Measurements from ENCODE around the gene CALD1.

GRCh38 chr7:134892963-134893362, 113.5 kb downstream of the CALD1 start:
- TF ChIP-seq, protein P1, sequence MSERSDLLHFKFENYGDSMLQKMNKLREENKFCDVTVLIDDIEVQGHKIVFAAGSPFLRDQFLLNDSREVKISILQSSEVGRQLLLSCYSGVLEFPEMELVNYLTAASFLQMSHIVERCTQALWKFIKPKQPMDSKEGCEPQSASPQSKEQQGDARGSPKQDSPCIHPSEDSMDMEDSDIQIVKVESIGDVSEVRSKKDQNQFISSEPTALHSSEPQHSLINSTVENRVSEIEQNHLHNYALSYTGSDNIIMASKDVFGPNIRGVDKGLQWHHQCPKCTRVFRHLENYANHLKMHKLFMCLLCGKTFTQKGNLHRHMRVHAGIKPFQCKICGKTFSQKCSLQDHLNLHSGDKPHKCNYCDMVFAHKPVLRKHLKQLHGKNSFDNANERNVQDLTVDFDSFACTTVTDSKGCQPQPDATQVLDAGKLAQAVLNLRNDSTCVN (tag by site-specific recombination; optimal IDR thresholded peaks at IDR 0.05) = no peak
- TF ChIP-seq, protein P2, sequence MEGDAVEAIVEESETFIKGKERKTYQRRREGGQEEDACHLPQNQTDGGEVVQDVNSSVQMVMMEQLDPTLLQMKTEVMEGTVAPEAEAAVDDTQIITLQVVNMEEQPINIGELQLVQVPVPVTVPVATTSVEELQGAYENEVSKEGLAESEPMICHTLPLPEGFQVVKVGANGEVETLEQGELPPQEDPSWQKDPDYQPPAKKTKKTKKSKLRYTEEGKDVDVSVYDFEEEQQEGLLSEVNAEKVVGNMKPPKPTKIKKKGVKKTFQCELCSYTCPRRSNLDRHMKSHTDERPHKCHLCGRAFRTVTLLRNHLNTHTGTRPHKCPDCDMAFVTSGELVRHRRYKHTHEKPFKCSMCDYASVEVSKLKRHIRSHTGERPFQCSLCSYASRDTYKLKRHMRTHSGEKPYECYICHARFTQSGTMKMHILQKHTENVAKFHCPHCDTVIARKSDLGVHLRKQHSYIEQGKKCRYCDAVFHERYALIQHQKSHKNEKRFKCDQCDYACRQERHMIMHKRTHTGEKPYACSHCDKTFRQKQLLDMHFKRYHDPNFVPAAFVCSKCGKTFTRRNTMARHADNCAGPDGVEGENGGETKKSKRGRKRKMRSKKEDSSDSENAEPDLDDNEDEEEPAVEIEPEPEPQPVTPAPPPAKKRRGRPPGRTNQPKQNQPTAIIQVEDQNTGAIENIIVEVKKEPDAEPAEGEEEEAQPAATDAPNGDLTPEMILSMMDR (tag by site-specific recombination; IDR thresholded peaks at IDR 0.05) = no peak
- no peak for TF ChIP-seq ZBTB7A (tag by site-specific recombination; IDR thresholded peaks at IDR 0.05; ENCODE audit: low read depth)
- TF ChIP-seq ZBTB21 (tag by site-specific recombination; IDR thresholded peaks at IDR 0.05) = no peak
- TF ChIP-seq ZNF292 (tag by site-specific recombination; IDR thresholded peaks at IDR 0.05; ENCODE audit: borderline replicate concordance, low read depth) = no peak
- TF ChIP-seq, protein P3, sequence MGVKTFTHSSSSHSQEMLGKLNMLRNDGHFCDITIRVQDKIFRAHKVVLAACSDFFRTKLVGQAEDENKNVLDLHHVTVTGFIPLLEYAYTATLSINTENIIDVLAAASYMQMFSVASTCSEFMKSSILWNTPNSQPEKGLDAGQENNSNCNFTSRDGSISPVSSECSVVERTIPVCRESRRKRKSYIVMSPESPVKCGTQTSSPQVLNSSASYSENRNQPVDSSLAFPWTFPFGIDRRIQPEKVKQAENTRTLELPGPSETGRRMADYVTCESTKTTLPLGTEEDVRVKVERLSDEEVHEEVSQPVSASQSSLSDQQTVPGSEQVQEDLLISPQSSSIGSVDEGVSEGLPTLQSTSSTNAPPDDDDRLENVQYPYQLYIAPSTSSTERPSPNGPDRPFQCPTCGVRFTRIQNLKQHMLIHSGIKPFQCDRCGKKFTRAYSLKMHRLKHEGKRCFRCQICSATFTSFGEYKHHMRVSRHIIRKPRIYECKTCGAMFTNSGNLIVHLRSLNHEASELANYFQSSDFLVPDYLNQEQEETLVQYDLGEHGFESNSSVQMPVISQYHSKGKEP (tag by site-specific recombination; IDR thresholded peaks at IDR 0.05) = no peak
- TF ChIP-seq ZNF280D (tag by site-specific recombination; IDR thresholded peaks at IDR 0.05) = no peak
- no peak for TF ChIP-seq ZNF248 (tag by site-specific recombination; IDR thresholded peaks at IDR 0.05)

All from HEK293 (cell line).